Uterus (tissue), 2 donors: ENCODE measurements around the gene CABP7.

Source experiments
- POLR2A ChIP-seq, 2 donors: fragments of 450-650 bp; IDR thresholded peaks; one replicate each; pipeline ENCODE4 v1.6.1; 2016; ENCODE audit warnings: antibody characterized with exemption in 2 of 2, mild to moderate bottlenecking in 1 of 2, moderate library complexity in 1 of 2
- TF ChIP-seq, protein P1 (sequence below), 4 experiments: fragments of 200-600 bp in 2 of 4; fragments of 450-650 bp in 2 of 4; sonication (generic) in 2 of 4; IDR thresholded peaks; one replicate each; pipeline ENCODE4 v1.5.1; 2016 to 2019; ENCODE audit warnings: antibody characterized with exemption in 4 of 4, mild to moderate bottlenecking in 2 of 4, moderate library complexity in 1 of 4

DNA sequence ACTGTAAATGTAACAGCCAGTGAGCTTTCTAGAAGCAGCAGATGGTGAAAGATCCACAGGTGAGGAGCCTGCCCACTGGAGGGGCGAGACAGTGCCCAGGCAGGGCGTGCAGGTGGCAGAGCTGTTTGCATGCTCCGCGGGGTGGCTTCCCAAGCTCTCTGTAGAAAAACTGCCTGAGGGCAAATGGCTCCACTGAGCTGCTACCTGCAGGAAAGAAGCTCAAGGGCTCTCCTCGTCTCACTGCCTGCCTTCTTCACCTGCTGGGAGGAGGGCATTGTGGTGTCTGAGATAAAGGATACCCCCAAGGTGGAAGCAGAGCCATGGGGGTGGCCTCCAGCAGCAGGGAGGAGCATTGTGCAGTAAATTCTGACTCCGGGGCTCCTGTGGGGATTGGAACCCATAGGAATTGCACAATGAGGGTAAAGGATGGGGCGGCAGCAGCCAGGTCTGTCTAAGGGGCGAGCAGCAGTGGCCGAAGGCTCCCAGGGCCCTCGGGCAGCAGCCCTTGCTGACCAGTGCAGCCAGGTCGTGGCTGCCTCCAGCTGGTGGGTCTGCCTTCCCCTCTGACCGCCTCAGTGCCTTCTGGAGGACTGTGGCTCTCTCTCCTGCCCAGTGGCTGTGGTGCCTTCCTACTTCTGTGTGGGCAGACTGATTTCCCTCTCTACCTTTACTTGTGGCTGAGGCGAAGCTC, 28.0 kb upstream of the CABP7 start:
- TF ChIP-seq, protein P1, sequence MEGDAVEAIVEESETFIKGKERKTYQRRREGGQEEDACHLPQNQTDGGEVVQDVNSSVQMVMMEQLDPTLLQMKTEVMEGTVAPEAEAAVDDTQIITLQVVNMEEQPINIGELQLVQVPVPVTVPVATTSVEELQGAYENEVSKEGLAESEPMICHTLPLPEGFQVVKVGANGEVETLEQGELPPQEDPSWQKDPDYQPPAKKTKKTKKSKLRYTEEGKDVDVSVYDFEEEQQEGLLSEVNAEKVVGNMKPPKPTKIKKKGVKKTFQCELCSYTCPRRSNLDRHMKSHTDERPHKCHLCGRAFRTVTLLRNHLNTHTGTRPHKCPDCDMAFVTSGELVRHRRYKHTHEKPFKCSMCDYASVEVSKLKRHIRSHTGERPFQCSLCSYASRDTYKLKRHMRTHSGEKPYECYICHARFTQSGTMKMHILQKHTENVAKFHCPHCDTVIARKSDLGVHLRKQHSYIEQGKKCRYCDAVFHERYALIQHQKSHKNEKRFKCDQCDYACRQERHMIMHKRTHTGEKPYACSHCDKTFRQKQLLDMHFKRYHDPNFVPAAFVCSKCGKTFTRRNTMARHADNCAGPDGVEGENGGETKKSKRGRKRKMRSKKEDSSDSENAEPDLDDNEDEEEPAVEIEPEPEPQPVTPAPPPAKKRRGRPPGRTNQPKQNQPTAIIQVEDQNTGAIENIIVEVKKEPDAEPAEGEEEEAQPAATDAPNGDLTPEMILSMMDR (IDR thresholded peaks at IDR 0.05): no peak
- no peak for TF ChIP-seq POLR2A (IDR thresholded peaks at IDR 0.05)
